Measurements from ENCODE around the gene CNNM3. TPM values are rescaled to one million over a fixed set of nuclear protein-coding genes. Genes with fewer than 3 reads are reported as not detected.

CNNM3 gene
- total and polyA plus RNA-seq, 2 experiments from 2014 or later: 17.1 to 25.8 TPM

- no peaks in the 10 kb centered on the region for H3K4me1 ChIP-seq (ENCODE audit: insufficient read depth)
- no peak overlapping the region for H3K4me2 ChIP-seq
- H3K27ac ChIP-seq: no peak overlapping the region
- H3K36me3 ChIP-seq (replicated peaks; ENCODE audit: insufficient read depth, low read depth): no peaks in the 10 kb centered on the region
- no peaks in the 10 kb centered on the region for H3K27me3 ChIP-seq
- no peak overlapping the region for H3K4me3 ChIP-seq
- no peaks in the 10 kb centered on the region for H3K79me2 ChIP-seq
- no peak overlapping the region for H2AFZ ChIP-seq
- no peaks in the 10 kb centered on the region for H3K9me2 ChIP-seq (replicated peaks; ENCODE audit: insufficient read depth)
- no peak for DNase-seq (ENCODE audit: low spot score)
- TF ChIP-seq CTCF (IDR thresholded peaks at IDR 0.05; ENCODE audit: poor library complexity) (no peak), EZH2 (IDR thresholded peaks at IDR 0.05; ENCODE audit: borderline replicate concordance) (no peak)
- no peaks in the 10 kb centered on the region for H3K9me3 ChIP-seq (ENCODE audit: low read depth)
- no peaks in the 10 kb centered on the region for H4K20me1 ChIP-seq (ENCODE audit: insufficient read depth, poor library complexity, severe bottlenecking)
- 87% methylated on average over 23 of the region's 23 CpGs for WGBS (ENCODE audit: low lambda C conversion rate, missing lambda C conversion rate)
Observed at GRCh38 chr2:96806468-96807126, 9.5 kb upstream of the CNNM3 start.

GRCh38 chr2:96807127-96807471 is 9.0 kb upstream of the CNNM3 start:
- Histone ChIP-seq H3K4me3 (no peak overlapping the region), H3K36me3 (replicated peaks; ENCODE audit: insufficient read depth, low read depth) (no peaks in the 10 kb centered on the region), H3K4me1 (ENCODE audit: insufficient read depth) (no peaks in the 10 kb centered on the region), H3K27ac (no peak overlapping the region), H3K9me2 (replicated peaks; ENCODE audit: insufficient read depth) (no peaks in the 10 kb centered on the region), H3K9me3 (ENCODE audit: low read depth) (no peaks in the 10 kb centered on the region), H2AFZ (no peak overlapping the region), H3K4me2 (no peak overlapping the region), H3K79me2 (no peaks in the 10 kb centered on the region), H4K20me1 (ENCODE audit: insufficient read depth, poor library complexity, severe bottlenecking) (no peaks in the 10 kb centered on the region), H3K27me3 (no peaks in the 10 kb centered on the region)
- DNase-seq (ENCODE audit: low spot score): no peak
- WGBS (ENCODE audit: low lambda C conversion rate, missing lambda C conversion rate): 90% methylated on average over 10 of the region's 10 CpGs
- no peak for TF ChIP-seq EZH2phosphoT487 (IDR thresholded peaks at IDR 0.05; ENCODE audit: low read depth, severe bottlenecking, unreplicated experiment)
- TF ChIP-seq CTCF (IDR thresholded peaks at IDR 0.05; ENCODE audit: poor library complexity): no peak
- TF ChIP-seq EZH2 (IDR thresholded peaks at IDR 0.05; ENCODE audit: borderline replicate concordance): no peak

- H4K20me1 ChIP-seq (ENCODE audit: insufficient read depth, poor library complexity, severe bottlenecking): no peaks in the 10 kb centered on the region
- H3K27ac ChIP-seq: no peak overlapping the region
- no peak overlapping the region for H3K4me3 ChIP-seq
- no peaks in the 10 kb centered on the region for H3K79me2 ChIP-seq
- no peak overlapping the region for H2AFZ ChIP-seq
- H3K9me2 ChIP-seq (replicated peaks; ENCODE audit: insufficient read depth): no peaks in the 10 kb centered on the region
- no peaks in the 10 kb centered on the region for H3K36me3 ChIP-seq (replicated peaks; ENCODE audit: insufficient read depth, low read depth)
- WGBS (ENCODE audit: low lambda C conversion rate, missing lambda C conversion rate): 93% methylated on average over 10 of the region's 10 CpGs
- no peak overlapping the region for H3K4me2 ChIP-seq
- TF ChIP-seq EZH2 (IDR thresholded peaks at IDR 0.05; ENCODE audit: borderline replicate concordance) (no peak), CTCF (IDR thresholded peaks at IDR 0.05; ENCODE audit: poor library complexity) (no peak), EZH2phosphoT487 (IDR thresholded peaks at IDR 0.05; ENCODE audit: low read depth, severe bottlenecking, unreplicated experiment) (no peak)
- DNase-seq (ENCODE audit: low spot score): no peak
- H3K27me3 ChIP-seq: no peaks in the 10 kb centered on the region
- no peaks in the 10 kb centered on the region for H3K9me3 ChIP-seq (ENCODE audit: low read depth)
- peaks cover 7% of the 10 kb centered on the region for H3K4me1 ChIP-seq (ENCODE audit: insufficient read depth)
Observed at GRCh38 chr2:96808176-96808837, 7.8 kb upstream of the CNNM3 start.

Data from hepatocyte (in vitro differentiated cells).